Lower leg skin (tissue), 3 donors: Measurements from ENCODE around the gene CTNNA2.

ENCODE experiments used
- CTCF ChIP-seq, 3 donors: fragments of 450-650 bp; IDR thresholded peaks; one replicate each; pipeline ENCODE4 v1.5.1; 2016; ENCODE audit warnings: antibody characterized with exemption in 3 of 3, mild to moderate bottlenecking in 3 of 3, moderate library complexity in 2 of 3
- POLR2A ChIP-seq, 2 donors: fragments of 450-650 bp; IDR thresholded peaks; one replicate each; pipeline ENCODE4 v1.6.1; 2016 to 2017; ENCODE audit warnings: antibody characterized with exemption in 2 of 2, mild to moderate bottlenecking in 1 of 2, moderate library complexity in 1 of 2

GRCh38 chr2:80002112-80002511 is 489.3 kb downstream of the CTNNA2 start:
- no peak for TF ChIP-seq POLR2A (IDR thresholded peaks at IDR 0.05)
- no peak for TF ChIP-seq CTCF (IDR thresholded peaks at IDR 0.05)
